ENCODE data around the gene MARK3.

The MARK3 gene

DNA sequence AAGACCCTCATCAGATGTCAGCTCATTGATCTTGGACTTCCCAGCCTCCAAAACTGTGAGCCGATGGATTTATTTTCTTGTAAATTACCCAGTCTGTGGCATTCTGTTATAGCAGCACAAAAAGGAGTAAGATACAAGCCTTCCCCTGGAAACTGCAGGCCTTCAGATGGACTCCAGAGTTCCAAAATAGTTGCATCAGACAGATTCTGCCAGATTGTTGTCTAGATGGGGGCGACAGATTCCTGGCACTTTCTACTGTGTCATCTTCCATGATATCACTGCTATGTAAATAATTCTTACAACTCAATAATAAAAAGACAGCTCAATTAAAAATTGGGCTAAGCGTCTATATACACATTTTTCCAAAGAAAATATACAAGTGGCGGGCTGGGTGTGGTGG, 17.2 kb upstream of the MARK3 start:
- no peak for DNase-seq

DNA sequence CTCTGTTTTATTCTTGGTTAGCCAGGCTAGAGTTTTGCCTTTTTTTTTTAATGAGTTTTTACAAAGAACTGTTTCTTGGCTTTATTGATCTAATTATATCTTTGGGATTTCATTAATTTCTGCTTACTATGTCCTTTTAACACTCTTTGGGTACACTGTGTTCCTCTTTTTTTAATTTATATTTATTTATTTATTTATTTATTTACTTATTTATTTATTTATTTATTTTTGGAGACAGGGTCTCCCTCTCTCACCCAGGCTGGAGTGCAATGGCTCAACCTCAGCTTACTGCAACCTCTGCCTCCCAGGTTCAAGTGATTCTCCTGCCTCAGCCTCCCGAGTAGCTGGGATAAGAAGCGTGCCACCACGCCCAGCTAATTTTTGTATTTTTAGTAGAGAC, 15.1 kb upstream of the MARK3 start:
- no peak for DNase-seq

DNA sequence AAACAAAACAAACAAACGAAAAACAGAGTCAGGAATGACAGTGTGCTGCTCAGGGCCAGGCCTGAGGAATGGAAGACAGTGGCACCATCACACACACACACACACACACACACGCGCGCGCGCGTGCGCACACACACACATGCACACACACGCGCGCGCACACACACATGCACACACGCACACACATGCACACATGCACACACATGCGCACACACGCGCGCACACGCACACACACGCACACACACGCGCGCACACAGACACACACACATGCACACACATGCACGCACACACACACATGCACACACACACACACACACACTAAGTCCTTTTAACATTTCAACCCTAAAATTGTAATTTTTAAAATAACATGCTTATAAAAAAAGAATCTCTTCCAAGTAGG, 13.2 kb upstream of the MARK3 start:
- DNase-seq: no peak

DNA sequence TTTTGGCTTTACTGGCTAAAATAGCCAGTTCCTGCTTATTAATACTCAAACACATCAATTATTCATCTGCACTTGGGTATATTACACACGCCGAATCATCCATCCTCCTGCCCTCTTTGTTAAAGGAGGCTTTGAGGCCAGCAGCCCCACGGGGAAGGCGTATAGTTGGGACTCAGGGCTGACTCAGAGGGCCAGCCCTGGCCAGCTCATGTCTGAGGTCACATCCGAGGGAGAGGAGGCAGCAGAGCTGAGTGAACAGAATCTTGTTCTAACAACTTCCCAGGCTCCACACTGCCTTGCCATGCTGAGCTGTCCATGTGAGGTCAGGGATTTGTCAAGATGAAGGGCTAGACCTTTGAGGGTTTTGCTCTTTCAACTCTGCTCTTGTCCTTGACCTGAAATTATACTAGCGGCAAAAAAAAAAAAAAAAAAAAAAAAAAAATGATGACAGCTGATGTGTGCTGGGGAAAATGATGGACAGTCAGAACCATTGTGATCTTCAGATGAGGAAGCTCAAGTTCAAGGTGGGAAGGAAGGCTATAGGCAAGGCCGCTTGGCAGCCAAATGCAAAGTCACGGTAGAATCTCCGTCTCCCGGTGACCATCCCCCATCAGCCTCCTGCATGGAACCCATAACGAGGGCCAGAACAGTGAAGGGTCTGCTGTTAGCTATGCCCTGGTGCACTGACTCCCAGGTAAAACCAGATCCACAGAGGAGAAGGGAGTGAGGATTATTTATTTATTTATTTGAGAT, 12.5 kb upstream of the MARK3 start:
- peak; percentile 94 for DNase-seq

DNA sequence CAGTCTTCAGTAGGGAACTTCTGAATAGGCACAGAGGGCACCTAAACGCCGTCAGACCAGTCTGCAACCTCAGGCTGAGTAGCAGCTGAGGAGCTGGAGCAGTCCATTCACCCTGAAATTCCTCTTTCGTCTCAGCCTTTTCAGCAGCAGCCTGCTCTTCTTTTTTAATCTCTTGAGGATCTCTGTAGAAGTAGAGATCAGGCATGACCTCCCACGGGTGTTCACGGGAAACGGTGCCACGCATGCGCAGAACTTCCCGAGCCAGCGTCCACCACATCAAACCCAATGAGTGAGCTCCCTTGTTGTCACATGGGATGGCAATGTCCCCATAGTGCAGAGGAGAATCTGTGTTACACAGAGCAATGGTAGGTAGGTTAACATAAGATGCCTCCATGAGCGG, 11.1 kb upstream of the MARK3 start:
- no peak for DNase-seq

DNA sequence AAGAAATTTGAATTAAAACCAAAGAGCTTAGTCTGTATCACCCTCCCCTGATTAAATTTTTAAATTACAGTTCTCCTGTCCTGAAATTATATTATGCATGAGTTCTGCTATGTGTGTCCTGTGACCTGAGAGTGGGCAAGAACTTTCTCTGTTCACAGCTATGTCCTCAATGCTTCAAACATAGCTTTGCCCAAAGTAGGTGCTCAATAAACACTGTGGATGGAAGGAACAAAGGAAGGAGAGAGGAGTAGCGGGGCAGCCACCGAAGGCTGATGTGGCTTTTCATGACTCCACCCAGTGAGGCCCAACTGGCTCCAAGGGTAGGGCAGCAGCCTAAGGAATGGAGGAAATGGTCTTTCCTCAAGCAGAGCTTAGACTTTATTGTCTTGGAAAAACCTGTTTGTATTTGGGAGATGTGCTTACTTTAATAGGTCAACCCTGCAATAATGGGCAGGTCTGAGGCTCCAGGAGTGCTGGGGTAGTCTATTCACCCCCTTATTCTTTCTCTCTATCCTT, 7.6 kb upstream of the MARK3 start:
- DNase-seq: no peak

DNA sequence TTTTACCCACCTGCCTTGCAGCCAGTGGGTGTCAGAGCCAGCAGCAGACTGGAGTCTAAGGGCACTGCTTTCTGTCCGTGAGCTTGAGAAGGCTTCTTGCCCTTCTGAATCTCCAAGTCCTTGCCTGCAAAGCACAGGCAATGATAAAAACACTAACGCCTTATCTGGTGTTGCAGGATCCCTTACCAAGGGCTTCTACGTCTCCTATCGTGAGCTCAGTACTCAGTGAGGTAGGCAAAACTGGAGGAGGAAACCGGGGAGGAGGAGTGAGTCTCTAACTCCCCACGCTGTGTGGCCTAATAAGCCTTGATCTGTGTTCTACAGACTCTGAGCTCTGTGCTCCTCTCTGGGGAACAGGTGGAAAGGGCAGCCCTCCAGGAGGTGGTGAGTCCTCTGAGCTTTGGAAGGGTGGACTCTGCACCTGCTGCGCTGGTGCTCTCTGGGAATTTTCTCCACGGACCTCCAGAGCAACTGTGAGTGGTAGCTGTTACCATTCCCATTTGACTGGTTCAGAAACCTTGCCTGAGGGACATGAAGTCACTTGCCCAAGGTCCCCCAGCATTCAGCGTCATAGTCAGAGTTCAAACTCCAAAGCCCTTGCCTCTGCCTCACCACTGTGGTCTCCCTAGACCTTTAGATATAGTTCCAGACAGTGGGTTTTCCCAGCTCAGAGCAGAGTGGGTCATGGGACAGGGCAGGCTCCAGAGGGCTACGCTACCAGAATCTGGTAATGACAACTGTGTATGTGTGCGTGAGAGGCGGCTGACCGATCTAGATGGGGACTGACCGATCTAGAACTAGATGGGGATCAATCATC, 7.0 kb upstream of the MARK3 start:
- DNase-seq: no peak

DNA sequence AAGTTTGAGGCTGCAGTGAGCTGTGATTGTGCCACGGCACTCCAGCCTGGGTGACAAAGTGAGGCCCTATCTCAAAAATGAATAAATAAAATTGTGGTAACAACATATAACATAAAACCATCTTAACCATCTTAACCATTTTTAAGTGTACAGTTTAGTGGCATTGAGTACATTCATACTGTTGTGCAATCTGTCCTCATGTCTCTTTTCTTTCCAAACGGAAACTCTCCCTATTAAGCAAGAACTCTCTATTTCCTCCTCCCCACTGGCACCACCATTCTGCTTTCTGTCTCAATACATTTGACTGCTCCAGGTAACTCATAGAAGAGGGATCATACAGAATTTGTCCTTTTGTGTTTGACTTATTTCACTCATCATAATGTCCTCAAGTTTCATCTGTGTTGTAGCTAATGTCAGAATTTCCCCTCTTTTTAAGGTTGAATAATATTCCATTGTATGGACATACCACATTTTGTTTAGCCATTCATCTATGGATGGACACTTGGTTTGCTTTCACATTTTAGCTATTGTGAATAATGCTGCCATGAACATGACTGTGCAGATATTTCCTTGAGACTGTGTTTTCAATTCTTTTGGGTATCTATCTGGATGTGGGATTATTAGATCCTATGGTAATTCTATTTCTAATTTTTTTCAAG, 4.4 kb upstream of the MARK3 start:
- peak; percentile 86 for DNase-seq

DNA sequence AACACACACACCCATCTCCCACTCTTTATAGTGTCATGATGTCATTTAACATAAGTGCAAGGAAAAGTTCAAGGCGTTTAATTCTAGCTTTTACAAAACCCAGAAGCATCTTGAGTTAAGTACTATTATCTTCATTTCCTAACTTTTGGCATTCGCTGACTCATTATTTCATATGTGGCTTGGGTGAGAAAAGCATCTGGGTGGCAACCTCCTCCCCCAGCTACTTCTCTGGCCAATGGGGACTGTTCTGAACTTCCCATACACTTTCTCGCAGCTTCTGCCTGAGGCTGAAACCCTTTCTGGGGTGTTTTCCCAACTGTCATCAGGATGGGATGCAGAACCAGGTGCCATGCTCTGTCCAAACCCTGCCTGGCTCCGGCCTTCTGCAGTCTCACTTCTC, 2.8 kb upstream of the MARK3 start:
- DNase-seq: peak; percentile 92

DNA sequence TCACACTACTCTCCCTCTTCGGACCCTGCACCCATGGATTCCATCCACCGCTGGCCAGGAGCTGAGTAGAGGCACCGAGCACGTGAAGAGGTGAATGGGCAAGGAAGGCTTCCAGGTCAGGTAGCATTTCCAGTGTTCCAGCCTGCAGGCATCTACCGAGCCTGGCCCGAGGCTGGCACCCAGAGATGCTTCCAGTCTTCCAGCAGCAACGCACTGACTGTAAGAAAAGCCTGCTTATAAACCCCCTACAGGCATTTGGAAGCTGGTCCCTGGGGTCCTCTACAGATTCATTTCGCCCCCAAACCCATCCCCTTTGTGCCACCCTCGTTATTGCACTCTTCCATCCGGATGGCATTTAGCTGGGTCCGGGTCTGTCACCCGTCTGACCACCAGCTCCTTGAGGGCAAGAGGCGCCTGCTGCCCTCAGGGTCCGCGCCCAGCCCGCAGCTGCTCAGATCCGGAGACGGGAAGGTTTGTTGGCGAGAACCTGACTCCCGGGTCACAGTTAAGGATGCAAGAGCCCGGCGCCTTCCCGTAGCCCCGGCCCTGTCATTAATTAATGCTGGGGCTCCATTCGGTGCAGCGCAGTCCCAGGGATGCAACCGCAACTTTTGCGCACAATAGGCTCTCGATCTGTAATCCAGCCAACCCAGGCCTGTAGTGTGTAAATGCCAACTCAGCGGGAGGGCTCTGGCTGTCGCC, 614 bp upstream of the MARK3 start:
- DNase-seq: no peak

DNA sequence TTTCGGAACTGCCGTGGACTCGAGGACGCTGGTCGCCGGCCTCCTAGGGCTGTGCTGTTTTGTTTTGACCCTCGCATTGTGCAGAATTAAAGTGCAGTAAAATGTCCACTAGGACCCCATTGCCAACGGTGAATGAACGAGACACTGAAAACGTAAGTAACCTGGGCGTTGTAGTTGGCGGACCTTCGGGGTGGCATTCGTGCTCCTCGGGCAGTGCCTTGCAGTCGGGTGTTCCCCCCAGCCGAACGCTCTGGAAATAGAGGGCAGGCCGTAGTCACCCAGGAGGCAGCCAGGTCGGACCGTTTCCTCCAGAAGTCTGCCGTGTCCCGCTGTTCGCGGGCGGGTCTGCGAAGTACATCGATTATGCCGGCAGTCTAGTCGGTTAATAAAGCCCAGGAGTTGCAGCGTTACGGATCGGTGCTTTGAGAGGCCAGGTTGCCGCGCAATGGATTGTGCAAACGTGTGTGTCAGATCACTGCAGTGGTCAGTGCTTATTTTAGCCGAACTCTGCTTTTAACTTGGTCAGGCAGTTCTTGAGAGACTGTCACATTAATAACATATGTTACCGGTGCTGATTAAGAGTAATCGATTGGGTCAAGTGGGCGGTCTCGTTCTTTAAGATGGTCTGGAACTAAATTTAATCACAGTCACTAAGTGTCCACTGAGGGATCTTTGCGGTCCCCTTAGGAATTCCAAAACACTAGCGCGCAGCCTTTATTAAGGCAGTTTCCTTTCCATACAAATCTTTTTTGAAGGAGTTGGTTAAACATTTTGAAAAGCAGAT, 906 bp downstream of the MARK3 start:
- no peak for DNase-seq

DNA sequence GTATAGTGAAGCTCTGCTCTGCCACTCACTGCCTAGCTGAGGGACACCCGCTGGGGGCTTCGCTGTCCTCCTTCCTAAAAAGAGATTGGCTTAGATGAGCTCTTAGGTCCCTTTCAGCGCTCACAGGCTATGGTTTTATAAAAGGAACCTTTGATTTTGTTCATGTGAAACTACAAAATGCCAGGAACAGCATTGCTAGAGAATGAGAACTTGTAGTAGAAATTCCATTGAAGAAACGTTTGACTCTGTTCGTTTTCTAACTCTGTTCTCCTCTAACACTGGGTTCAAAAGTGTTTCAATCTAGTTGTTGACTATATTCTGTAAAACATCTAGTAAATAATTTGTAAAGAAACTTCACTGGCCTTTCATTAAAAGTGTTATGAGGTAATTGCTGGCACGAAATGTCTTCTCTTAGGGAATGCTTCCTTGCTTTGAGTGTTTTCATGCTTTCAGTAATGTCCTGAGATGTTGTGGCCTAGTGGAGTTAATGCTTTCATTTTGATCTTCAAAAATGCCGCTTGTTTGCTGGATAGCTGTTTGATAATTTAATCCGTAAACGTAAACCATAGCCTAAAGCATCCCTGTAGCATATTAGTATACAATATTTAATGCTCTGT, 1.6 kb downstream of the MARK3 start:
- no peak for DNase-seq

DNA sequence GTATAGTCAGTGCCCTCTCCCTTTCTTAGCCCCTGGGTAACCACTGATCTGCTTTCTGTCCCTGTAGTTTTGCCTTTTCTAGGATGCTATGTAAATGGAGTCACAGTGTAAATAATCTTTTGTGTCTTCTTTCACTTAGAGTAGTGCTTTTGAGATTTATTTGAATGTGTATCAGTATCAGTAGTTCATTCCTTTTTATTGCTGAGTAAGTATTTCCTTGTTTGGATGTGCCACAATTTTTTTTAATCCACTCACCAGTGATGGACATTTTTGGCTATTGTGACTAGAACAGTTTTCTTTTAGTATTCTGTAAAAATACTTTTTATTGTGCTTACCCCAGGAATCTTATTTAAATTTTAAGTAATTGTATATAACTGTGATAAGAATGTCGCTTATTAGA, 3.4 kb downstream of the MARK3 start:
- DNase-seq: no peak

DNA sequence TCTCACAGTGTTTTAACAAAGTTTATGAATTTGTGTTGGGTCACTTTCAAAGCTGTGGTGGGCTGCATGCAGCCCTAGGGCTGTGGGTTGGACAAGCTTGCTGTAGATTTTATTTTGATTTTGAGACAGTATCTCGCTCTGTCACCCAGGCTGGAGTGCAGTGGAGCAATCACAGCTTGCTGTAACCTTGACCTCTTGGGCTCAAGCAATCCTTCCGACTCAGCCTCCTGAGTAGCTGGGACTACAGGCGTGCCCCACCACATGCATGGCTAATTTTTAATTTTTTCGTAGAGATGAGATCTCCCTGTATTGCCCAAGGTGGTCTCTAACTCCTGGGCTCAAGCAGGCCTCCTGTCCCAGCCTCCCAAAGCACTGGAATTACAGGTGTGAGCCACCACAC, 5.4 kb downstream of the MARK3 start:
- DNase-seq: no peak

DNA sequence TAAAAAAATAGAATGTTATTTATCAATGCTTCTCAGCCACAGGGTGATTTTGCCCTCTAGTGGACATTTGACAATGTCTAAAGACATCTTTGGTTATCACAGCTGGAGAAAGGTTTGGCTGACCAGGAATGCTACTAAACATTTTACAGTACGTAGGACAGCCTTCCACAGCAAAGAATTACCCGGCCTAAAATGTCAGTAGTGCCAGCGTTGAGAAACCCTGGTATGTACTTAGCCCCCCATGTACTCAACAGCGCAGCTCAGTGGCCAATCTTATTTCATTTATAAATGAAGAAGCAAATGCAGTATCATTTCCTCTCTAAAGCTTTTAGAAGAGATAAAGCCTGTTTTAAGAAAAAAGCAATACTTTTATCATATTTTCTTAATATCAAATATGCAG, 5.8 kb downstream of the MARK3 start:
- peak; percentile 82 for DNase-seq

DNA sequence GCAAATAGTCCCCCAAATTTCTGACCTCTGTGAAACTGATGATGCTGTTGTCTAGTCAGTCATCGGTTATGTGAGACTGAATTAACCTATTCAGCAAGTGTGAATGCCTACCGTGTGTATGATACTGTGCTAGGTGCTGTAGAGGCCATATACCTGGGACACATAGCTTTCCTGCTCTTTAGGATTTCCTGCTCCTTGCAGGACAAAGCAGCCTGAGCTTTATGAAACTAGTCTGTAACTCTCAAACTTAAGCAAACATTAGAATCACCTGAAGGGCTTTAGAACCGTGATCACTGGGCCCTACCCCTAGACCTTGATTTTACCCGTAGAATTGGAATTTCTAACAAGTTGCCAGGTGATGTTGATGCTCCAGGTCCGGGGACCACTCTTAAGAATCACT, 6.9 kb downstream of the MARK3 start:
- DNase-seq: no peak

DNA sequence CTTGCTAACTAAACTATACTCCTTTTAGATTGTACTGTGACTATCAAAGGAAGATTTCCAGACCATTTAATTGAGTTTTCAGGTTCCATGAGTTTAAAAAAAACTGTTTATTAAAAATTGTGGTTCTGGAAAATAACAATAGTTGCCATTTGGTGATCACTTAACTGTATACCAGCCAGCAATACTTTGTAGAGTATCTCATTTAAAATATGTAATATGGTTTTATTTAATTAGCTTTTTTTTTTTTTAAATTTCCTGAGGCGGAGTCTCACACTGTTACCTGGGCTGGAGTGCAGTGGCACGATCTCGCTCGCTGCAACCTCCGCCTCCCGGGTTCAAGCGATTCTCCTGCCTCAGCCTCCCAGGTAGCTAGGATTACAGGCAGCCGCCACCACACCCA, 7.4 kb downstream of the MARK3 start:
- DNase-seq: no peak

DNA sequence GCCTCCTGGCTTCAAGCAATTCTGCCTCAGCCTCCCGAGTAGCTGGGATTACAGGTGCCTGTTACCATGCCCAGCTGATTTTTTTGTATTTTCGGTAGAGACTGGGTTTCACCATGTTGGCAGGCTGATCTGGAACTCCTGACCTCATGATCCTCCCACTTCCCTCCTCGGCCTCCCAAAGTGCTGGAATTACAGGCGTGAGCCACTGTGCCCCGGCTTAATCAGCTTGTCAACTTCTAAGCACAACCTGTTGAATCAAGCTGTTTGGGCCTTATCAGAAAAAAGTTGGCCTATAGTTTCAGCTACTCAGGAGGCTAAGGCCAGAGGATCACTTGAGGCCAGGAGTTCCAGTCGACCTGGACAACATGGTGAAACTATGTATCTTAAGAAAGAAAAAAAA, 7.9 kb downstream of the MARK3 start:
- DNase-seq: peak; percentile 47

DNA sequence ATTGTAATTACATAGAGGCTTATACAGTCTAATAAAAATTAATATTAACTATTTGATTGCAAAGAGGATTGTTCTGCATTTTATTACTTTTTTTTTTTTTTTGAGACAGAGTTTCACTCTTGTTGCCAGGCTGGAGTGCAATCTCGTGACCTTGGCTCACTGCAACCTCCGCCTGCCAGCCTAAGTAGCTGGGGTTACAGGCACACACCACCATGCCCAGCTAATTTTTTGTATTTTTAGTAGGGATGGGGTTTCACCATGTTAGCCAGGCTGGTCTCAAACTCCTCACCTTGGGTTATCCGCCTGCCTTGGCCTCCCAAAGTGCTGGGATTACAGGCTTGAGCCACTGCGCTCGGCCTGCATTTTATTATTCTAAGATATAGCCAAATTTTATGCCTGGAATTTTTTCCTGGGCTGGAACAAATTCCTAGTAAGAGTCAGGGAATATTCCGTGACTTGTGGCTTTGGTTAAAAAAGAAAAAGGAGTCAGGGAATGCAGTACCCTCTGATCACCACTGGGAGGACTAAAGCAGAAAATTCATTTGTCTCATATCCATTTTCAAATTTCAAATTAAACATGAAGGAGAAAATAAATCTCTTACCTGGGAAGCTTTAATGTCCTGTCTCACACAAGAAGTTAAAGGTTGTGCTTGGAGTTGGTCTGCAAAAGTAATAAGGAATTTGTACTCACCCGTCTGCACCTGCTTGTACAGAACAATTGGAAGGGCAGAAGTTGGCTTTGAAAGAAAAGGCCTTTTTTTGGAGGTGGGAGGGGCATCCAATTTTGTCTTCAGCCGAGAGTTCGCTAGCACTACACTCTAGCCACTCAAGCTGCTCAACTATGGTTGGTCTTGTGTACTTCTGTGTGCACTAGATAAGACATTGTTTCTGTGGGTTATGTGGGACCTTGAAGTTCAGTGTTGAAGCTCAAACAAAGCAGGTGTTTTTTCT, 8.7 kb downstream of the MARK3 start:
- peak; percentile 61 for DNase-seq

DNA sequence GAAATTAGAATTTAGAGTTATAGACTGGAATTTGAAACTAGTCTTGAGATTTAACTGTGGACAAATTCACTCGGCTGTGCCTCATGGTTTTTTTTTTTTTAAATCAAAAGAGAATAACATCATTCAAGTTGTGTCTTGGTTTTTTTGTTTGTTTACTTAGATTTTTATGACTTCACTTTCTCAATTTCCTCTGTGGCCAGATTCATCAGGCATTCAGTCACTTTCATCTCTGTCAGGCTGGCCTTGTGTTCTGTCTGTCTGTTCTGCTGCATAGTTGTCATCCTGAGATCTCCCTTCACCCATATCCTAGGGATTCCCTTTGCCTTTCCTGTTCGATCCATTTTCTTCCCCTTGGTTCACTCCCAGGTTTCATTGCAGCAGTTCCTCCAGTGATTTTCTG, 10.0 kb downstream of the MARK3 start:
- peak; percentile 46 for DNase-seq

DNA sequence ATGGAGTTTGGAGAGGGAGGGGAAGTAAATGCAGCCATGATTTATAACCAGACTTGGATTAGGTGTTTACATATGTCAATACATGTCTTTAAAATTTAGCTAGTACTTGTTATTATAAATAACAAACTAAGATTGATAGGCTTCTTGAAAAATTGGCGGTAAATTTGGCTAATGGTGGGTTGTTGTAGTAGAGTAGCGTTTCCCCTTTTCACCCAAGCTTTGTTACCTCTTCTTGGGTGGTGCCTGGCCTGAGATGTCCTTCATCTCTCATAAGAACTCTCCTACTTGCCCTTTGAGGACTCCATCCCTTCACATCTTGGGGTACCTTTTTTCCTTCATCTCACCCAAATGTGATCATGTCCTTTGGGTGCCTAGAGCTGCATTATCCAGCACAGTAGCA, 11.2 kb downstream of the MARK3 start:
- DNase-seq: no peak
